ENCODE measurements around the gene RPL32.
"Not testable (repeated sequence)": the region's sequence is repeated elsewhere in the genome, so short reads cannot be mapped to it uniquely, and the experiment has no call there.

Gene RPL32

GRCh38 chr3:12856626-12857025 is 15.3 kb upstream of the RPL32 start:
- in situ Hi-C loops (cut with HindIII; ENCODE audit: low pct_unique_long_range_greater_than_20kb, low sequenced_read_pairs), result no loop called here
- no peak for TF ChIP-seq JUND (IDR thresholded peaks at IDR 0.05; ENCODE audit: low read depth)
- no peak for DNase-seq (ENCODE audit: low read depth in 1 of 2, low spot score in 1 of 2)

GRCh38 chr3:12854565-12854964 is 13.2 kb upstream of the RPL32 start:
- no peak for DNase-seq (ENCODE audit: low read depth in 1 of 2, low spot score in 1 of 2)
- TF ChIP-seq JUND (IDR thresholded peaks at IDR 0.05; ENCODE audit: low read depth), result no peak
- in situ Hi-C loops (cut with HindIII; ENCODE audit: low pct_unique_long_range_greater_than_20kb, low sequenced_read_pairs), result no loop called here

GRCh38 chr3:12853847-12854246 is 12.5 kb upstream of the RPL32 start:
- in situ Hi-C loops (cut with HindIII; ENCODE audit: low pct_unique_long_range_greater_than_20kb, low sequenced_read_pairs); DNase-seq (ENCODE audit: low read depth in 1 of 2, low spot score in 1 of 2): not testable (repeated sequence)

- in situ Hi-C loops (cut with HindIII; ENCODE audit: low pct_unique_long_range_greater_than_20kb, low sequenced_read_pairs), result no loop called here
- no peak for TF ChIP-seq JUND (IDR thresholded peaks at IDR 0.05; ENCODE audit: low read depth)
- DNase-seq (ENCODE audit: low read depth in 1 of 2, low spot score in 1 of 2), result no peak
Measured at GRCh38 chr3:12852201-12852600, 10.8 kb upstream of the RPL32 start.

GRCh38 chr3:12845811-12846210 is 4.4 kb upstream of the RPL32 start:
- TF ChIP-seq JUND (IDR thresholded peaks at IDR 0.05; ENCODE audit: low read depth), result no peak
- DNase-seq (ENCODE audit: low read depth in 1 of 2, low spot score in 1 of 2), result no peak
- in situ Hi-C loops (cut with HindIII; ENCODE audit: low pct_unique_long_range_greater_than_20kb, low sequenced_read_pairs), result no loop called here

GRCh38 chr3:12842469-12842868 is 1.1 kb upstream of the RPL32 start:
- TF ChIP-seq JUND (IDR thresholded peaks at IDR 0.05; ENCODE audit: low read depth), result no peak
- no peak for DNase-seq (ENCODE audit: low read depth in 1 of 2, low spot score in 1 of 2)
- in situ Hi-C loops (cut with HindIII; ENCODE audit: low pct_unique_long_range_greater_than_20kb, low sequenced_read_pairs), result no loop called here

- in situ Hi-C loops (cut with HindIII; ENCODE audit: low pct_unique_long_range_greater_than_20kb, low sequenced_read_pairs), result no loop called here
- no peak for DNase-seq (ENCODE audit: low read depth in 1 of 2, low spot score in 1 of 2)
- TF ChIP-seq JUND (IDR thresholded peaks at IDR 0.05; ENCODE audit: low read depth), result no peak
Measured at GRCh38 chr3:12841970-12842328, 584 bp upstream of the RPL32 start.

- no peak for DNase-seq (ENCODE audit: low read depth in 1 of 2, low spot score in 1 of 2)
- no peak for TF ChIP-seq JUND (IDR thresholded peaks at IDR 0.05; ENCODE audit: low read depth)
- in situ Hi-C loops (cut with HindIII; ENCODE audit: low pct_unique_long_range_greater_than_20kb, low sequenced_read_pairs), result no loop called here
Measured at GRCh38 chr3:12840591-12841148, 695 bp downstream of the RPL32 start.

- in situ Hi-C loops (cut with HindIII; ENCODE audit: low pct_unique_long_range_greater_than_20kb, low sequenced_read_pairs); DNase-seq (ENCODE audit: low read depth in 1 of 2, low spot score in 1 of 2): not testable (repeated sequence)
Measured at GRCh38 chr3:12840148-12840547, 1.2 kb downstream of the RPL32 start.

- in situ Hi-C loops (cut with HindIII; ENCODE audit: low pct_unique_long_range_greater_than_20kb, low sequenced_read_pairs), result no loop called here
Measured at GRCh38 chr3:12839156-12839946, 2.0 kb downstream of the RPL32 start.

GRCh38 chr3:12838179-12838965 is 3.0 kb downstream of the RPL32 start:
- in situ Hi-C loops (cut with HindIII; ENCODE audit: low pct_unique_long_range_greater_than_20kb, low sequenced_read_pairs), result no loop called here
- no peak for DNase-seq (ENCODE audit: low read depth in 1 of 2, low spot score in 1 of 2)
- no peak for TF ChIP-seq JUND (IDR thresholded peaks at IDR 0.05; ENCODE audit: low read depth)

More at GRCh38 chr3:12839156-12839946, 2.0 kb downstream of the RPL32 start:
- DNase-seq (ENCODE audit: low read depth in 1 of 2, low spot score in 1 of 2), result no peak
- TF ChIP-seq JUND (IDR thresholded peaks at IDR 0.05; ENCODE audit: low read depth), result no peak

- TF ChIP-seq JUND (IDR thresholded peaks at IDR 0.05; ENCODE audit: low read depth), result no peak
- in situ Hi-C loops (cut with HindIII; ENCODE audit: low pct_unique_long_range_greater_than_20kb, low sequenced_read_pairs), result no loop called here
Measured at GRCh38 chr3:12837295-12837986, 3.9 kb downstream of the RPL32 start.

More at GRCh38 chr3:12837295-12837986, 3.9 kb downstream of the RPL32 start:
- DNase-seq (ENCODE audit: low read depth in 1 of 2, low spot score in 1 of 2), result no peak

Measured in T47D (cell line).